Right forelimb (tissue), 1 donor: ENCODE data around the gene GPS1.

Experiments used
- DNase-seq: peaks from one replicate; pipeline ENCODE4 v3.0.0-alpha.2; 2018

Gene GPS1

GRCh38 chr17:82051776-82052637 is at the start of gene GPS1, which contains the start of gene RFNG:
Gene GPS1, plus strand, starts transcription at chr17:82051898. Its CDS starts 34 bp downstream, at chr17:82051932.
Gene RFNG, minus strand, starts transcription at chr17:82051811. Its CDS starts 45 bp downstream, at chr17:82051766.
- peak; percentile 84 for DNase-seq

- peak; percentile 75 for DNase-seq
These were observed 48.0 kb upstream of the GPS1 start for GRCh38 chr17:82003411-82004381.

- no peak for DNase-seq
These were observed 46.9 kb upstream of the GPS1 start for GRCh38 chr17:82004517-82005455.

GRCh38 chr17:82005701-82006348 is 45.9 kb upstream of the GPS1 start:
- no peak for DNase-seq

- DNase-seq = no peak
These were observed 45.0 kb upstream of the GPS1 start for GRCh38 chr17:82006468-82007227.

GRCh38 chr17:82007228-82007494 is 44.5 kb upstream of the GPS1 start:
- DNase-seq = no peak

- no peak for DNase-seq
These were observed 44.0 kb upstream of the GPS1 start for GRCh38 chr17:82007495-82008257.

GRCh38 chr17:82008258-82008940 is 43.3 kb upstream of the GPS1 start:
- no peak for DNase-seq

- no peak for DNase-seq
These were observed 42.7 kb upstream of the GPS1 start for GRCh38 chr17:82008941-82009405.

- DNase-seq = no peak
These were observed 42.3 kb upstream of the GPS1 start for GRCh38 chr17:82009413-82009812.

- no peak for DNase-seq
These were observed 40.8 kb upstream of the GPS1 start for GRCh38 chr17:82010575-82011525.

- no peak for DNase-seq
These were observed 40.0 kb upstream of the GPS1 start for GRCh38 chr17:82011617-82012187.

- DNase-seq = no peak
These were observed 39.4 kb upstream of the GPS1 start for GRCh38 chr17:82012261-82012639.

GRCh38 chr17:82012640-82013295 is 38.9 kb upstream of the GPS1 start:
- no peak for DNase-seq

- DNase-seq = peak; percentile 75
These were observed 38.4 kb upstream of the GPS1 start for GRCh38 chr17:82013341-82013740.

GRCh38 chr17:82013772-82014321 is 37.9 kb upstream of the GPS1 start:
- DNase-seq = no peak

GRCh38 chr17:82014432-82014831 is 37.3 kb upstream of the GPS1 start:
- DNase-seq = no peak
